C4-2B (cell line): ENCODE results near the gene TRPV4.

Experiments
- H3K27ac ChIP-seq: fragments of 450-650 bp; 2 replicates; pipeline ENCODE4 v1.5.1; 2017
- CTCF ChIP-seq: fragments of 450-650 bp; conservative IDR thresholded peaks from 2 replicates; pipeline ENCODE4 v1.5.1; 2017; ENCODE audit warnings: mild to moderate bottlenecking
- ZFX ChIP-seq: fragments of 450-650 bp; IDR thresholded peaks from 2 replicates; pipeline ENCODE4 v1.6.1; 2017

TRPV4 gene

GRCh38 chr12:109833307-109834189 is at the start of gene TRPV4:
Gene TRPV4, minus strand, starts transcription at chr12:109833398. Its CDS starts 18,602 bp downstream, at chr12:109814796.
- TF ChIP-seq CTCF (no peak), ZFX (no peak)
- no peak within 1 kb of the TSS for H3K27ac ChIP-seq

- TF ChIP-seq CTCF, result no peak
- TF ChIP-seq ZFX, result no peak
- no peak overlapping the region for H3K27ac ChIP-seq
Measured at GRCh38 chr12:109881752-109882151, 48.6 kb upstream of the TRPV4 start.

- TF ChIP-seq CTCF, result no peak
- no peak for TF ChIP-seq ZFX
- peak overlapping the region; percentile 69 for H3K27ac ChIP-seq
Measured at GRCh38 chr12:109880938-109881337, 47.7 kb upstream of the TRPV4 start.

- peak; percentile 93 for TF ChIP-seq CTCF
- TF ChIP-seq ZFX, result no peak
- H3K27ac ChIP-seq, result peak within 1 kb of the TSS; percentile 69
Measured at GRCh38 chr12:109880043-109880931, 47.1 kb upstream of the TRPV4 start, which contains the start of gene GLTP. Gene GLTP, minus strand, starts transcription at chr12:109880541. Its CDS starts 167 bp downstream, at chr12:109880374.

GRCh38 chr12:109879351-109880042 is 46.3 kb upstream of the TRPV4 start:
- TF ChIP-seq ZFX (no peak), CTCF (no peak)
- H3K27ac ChIP-seq, result peak overlapping the region; percentile 69

GRCh38 chr12:109878749-109879148 is 45.6 kb upstream of the TRPV4 start:
- TF ChIP-seq ZFX (no peak), CTCF (no peak)
- no peak overlapping the region; the same call in 1 of the 2 replicates for H3K27ac ChIP-seq
